HCT116 (cell line): Measurements from ENCODE around the gene GRAMD1C.

Experiments
- CEBPB ChIP-seq: IDR thresholded peaks from 2 replicates; pipeline ENCODE4 v1.6.1; 2012; ENCODE audit warnings: low read depth
- EGR1 ChIP-seq: IDR thresholded peaks from 2 replicates; pipeline ENCODE4 v1.6.1; 2012; ENCODE audit warnings: low read depth
- EZH2 ChIP-seq: fragments of 200-600 bp; sonication (generic); IDR thresholded peaks from 2 replicates; pipeline ENCODE4 v1.6.1; 2017; ENCODE audit warnings: antibody characterized with exemption, mixed run types
- FOSL1 ChIP-seq: IDR thresholded peaks from 2 replicates; pipeline ENCODE4 v1.6.1; 2012; ENCODE audit warnings: low read depth
- JUND ChIP-seq: IDR thresholded peaks from 2 replicates; pipeline ENCODE4 v1.6.1; 2012
- POLR2A ChIP-seq: IDR thresholded peaks from 2 replicates; pipeline ENCODE4 v1.7.0; 2011; ENCODE audit warnings: borderline replicate concordance; ENCODE audit not compliant: insufficient read depth, insufficient read length; ENCODE audit errors: extremely low read depth
- POLR2AphosphoS5 ChIP-seq: IDR thresholded peaks from 2 replicates; pipeline ENCODE4 v1.6.1; 2011; ENCODE audit warnings: mild to moderate bottlenecking, low read depth, low read length, moderate library complexity
- RAD21 ChIP-seq: IDR thresholded peaks from 2 replicates; pipeline ENCODE4 v1.6.1; 2012; ENCODE audit warnings: low read depth, mild to moderate bottlenecking
- REST ChIP-seq: IDR thresholded peaks from 2 replicates; pipeline ENCODE4 v1.6.1; 2012; ENCODE audit warnings: low read depth
- TCF7L2 ChIP-seq: IDR thresholded peaks from 2 replicates; pipeline ENCODE4 v1.7.0; 2011; ENCODE audit warnings: borderline replicate concordance, inconsistent platforms; ENCODE audit not compliant: insufficient read depth, insufficient read length; ENCODE audit errors: extremely low read depth
- ZNF274 ChIP-seq: fragments of 200-500 bp; sonication (Bioruptor generic); IDR thresholded peaks from 2 replicates; pipeline ENCODE4 v1.6.1; 2014; ENCODE audit warnings: mild to moderate bottlenecking, low read depth, low read length, inconsistent platforms
- TF ChIP-seq, protein P1 (sequence below), 3 experiments: fragments of 200-600 bp in 1 of 3; sonication (generic) in 1 of 3; IDR thresholded peaks in 2 of 3; conservative IDR thresholded peaks in 1 of 3; 2 replicates each; pipeline ENCODE4 v1.5.1; 2012 to 2017; ENCODE audit warnings: low read depth in 2 of 3, low read length in 2 of 3, antibody characterized with exemption in 1 of 3, borderline replicate concordance in 1 of 3, control low read depth in 1 of 3, mild to moderate bottlenecking in 1 of 3, mixed read lengths in 1 of 3, mixed run types in 1 of 3, moderate library complexity in 1 of 3; ENCODE audit not compliant: insufficient read depth in 1 of 3

DNA sequence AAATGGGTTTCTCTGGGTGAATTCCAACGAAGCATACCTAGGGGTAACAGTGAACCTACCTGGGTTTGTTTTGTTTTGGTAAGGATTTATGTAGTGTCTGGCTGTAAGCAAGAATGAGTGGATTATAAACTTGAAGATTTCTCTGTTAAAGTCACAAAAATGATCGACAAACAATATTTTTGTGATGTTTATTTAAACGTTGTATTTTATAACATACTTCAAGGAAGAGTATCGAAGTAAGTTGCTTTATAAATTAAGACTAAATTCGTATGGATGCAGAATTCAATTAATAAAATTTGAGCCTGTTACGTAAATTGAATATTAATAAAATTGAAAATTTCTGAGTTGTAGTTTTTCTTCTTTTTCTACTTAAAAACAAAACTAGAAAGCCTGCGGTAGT, 108.2 kb downstream of the GRAMD1C start:
- TF ChIP-seq RAD21 (no peak), EGR1 (no peak), POLR2A (no peak), ZNF274 (no peak), POLR2AphosphoS5 (no peak), TCF7L2 (no peak), CEBPB (no peak), EZH2 (no peak), FOSL1 (no peak), JUND (no peak), REST (no peak)
- TF ChIP-seq, protein P1, sequence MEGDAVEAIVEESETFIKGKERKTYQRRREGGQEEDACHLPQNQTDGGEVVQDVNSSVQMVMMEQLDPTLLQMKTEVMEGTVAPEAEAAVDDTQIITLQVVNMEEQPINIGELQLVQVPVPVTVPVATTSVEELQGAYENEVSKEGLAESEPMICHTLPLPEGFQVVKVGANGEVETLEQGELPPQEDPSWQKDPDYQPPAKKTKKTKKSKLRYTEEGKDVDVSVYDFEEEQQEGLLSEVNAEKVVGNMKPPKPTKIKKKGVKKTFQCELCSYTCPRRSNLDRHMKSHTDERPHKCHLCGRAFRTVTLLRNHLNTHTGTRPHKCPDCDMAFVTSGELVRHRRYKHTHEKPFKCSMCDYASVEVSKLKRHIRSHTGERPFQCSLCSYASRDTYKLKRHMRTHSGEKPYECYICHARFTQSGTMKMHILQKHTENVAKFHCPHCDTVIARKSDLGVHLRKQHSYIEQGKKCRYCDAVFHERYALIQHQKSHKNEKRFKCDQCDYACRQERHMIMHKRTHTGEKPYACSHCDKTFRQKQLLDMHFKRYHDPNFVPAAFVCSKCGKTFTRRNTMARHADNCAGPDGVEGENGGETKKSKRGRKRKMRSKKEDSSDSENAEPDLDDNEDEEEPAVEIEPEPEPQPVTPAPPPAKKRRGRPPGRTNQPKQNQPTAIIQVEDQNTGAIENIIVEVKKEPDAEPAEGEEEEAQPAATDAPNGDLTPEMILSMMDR (IDR thresholded peaks at IDR 0.05 in 2 of 3, conservative IDR thresholded peaks at IDR 0.05 in 1 of 3; ENCODE audit: borderline replicate concordance in 1 of 3, insufficient read depth in 1 of 3, low read depth in 2 of 3, low read length in 2 of 3): no peak
